H9 (cell line): ENCODE results near the gene PNPLA2. TPM values are rescaled to one million over a fixed set of nuclear protein-coding genes. Genes with fewer than 3 reads are reported as not detected.

Experiments used
- DNase-seq: peaks from one replicate; pipeline ENCODE4 v3.0.0-alpha.2; 2017
- H2AFZ ChIP-seq: one replicate; pipeline ENCODE4 v1.6.1; 2013; ENCODE audit warnings: mild to moderate bottlenecking, low read length, control low read depth, moderate library complexity
- H2AK5ac ChIP-seq: 2 replicates; pipeline ENCODE4 v1.6.1; 2013; ENCODE audit warnings: low read length, control low read depth, mixed read lengths; ENCODE audit not compliant: insufficient read length
- H2BK120ac ChIP-seq: one replicate; pipeline ENCODE4 v1.6.1; 2013; ENCODE audit warnings: low read depth, mild to moderate bottlenecking, low read length, control low read depth, inconsistent platforms; ENCODE audit not compliant: poor library complexity, severe bottlenecking
- H2BK12ac ChIP-seq: 2 replicates; pipeline ENCODE4 v1.6.1; 2013; ENCODE audit warnings: low read length, control low read depth, mixed read lengths, low read depth; ENCODE audit not compliant: insufficient read length
- H2BK15ac ChIP-seq: 2 replicates; pipeline ENCODE4 v1.6.1; 2013; ENCODE audit warnings: low read depth, low read length, control low read depth
- H2BK20ac ChIP-seq: one replicate; pipeline ENCODE4 v1.6.1; 2013; ENCODE audit warnings: low read depth, mild to moderate bottlenecking, low read length, control low read depth, inconsistent platforms; ENCODE audit not compliant: poor library complexity, severe bottlenecking
- H2BK5ac ChIP-seq: 2 replicates; pipeline ENCODE4 v1.6.1; 2013; ENCODE audit warnings: low read length, control low read depth, mixed read lengths; ENCODE audit not compliant: insufficient read length
- H3K14ac ChIP-seq: 2 replicates; pipeline ENCODE4 v1.6.1; 2013; ENCODE audit warnings: low read length, control low read depth; ENCODE audit not compliant: insufficient read depth
- H3K18ac ChIP-seq: 2 replicates; pipeline ENCODE4 v1.6.1; 2013; ENCODE audit warnings: low read depth, mild to moderate bottlenecking, mixed read lengths, low read length, control low read depth; ENCODE audit not compliant: insufficient read length
- H3K23ac ChIP-seq: 2 replicates; pipeline ENCODE4 v1.6.1; 2013; ENCODE audit warnings: low read length, control low read depth, mixed read lengths, low read depth; ENCODE audit not compliant: insufficient read length
- H3K23me2 ChIP-seq: 2 replicates; pipeline ENCODE4 v1.6.1; 2013; ENCODE audit warnings: low read depth, mild to moderate bottlenecking, mixed read lengths, low read length, control low read depth; ENCODE audit not compliant: insufficient read length, poor library complexity, severe bottlenecking
- H3K27ac ChIP-seq: 2 replicates; pipeline ENCODE4 v1.5.1; 2013; ENCODE audit warnings: low read length, control low read depth, mixed read lengths, low read depth; ENCODE audit not compliant: insufficient read length
- H3K27me3 ChIP-seq: 2 replicates; pipeline ENCODE4 v1.6.1; 2013; ENCODE audit warnings: low read length, control low read depth, inconsistent platforms; ENCODE audit not compliant: insufficient read depth
- H3K4ac ChIP-seq: 2 replicates; pipeline ENCODE4 v1.6.1; 2013; ENCODE audit warnings: low read depth, mild to moderate bottlenecking, control low read depth, inconsistent platforms, low read length, moderate library complexity
- H3K4me1 ChIP-seq: 2 replicates; pipeline ENCODE4 v1.6.1; 2013; ENCODE audit warnings: low read length, control low read depth, inconsistent platforms; ENCODE audit not compliant: insufficient read depth
- H3K4me2 ChIP-seq: 2 replicates; pipeline ENCODE4 v1.6.1; 2013; ENCODE audit warnings: low read length, control low read depth, mixed read lengths; ENCODE audit not compliant: insufficient read length, insufficient read depth
- H3K56ac ChIP-seq: 2 replicates; pipeline ENCODE4 v1.6.1; 2013; ENCODE audit warnings: low read depth, mild to moderate bottlenecking, mixed read lengths, low read length, control low read depth; ENCODE audit not compliant: insufficient read length
- H3K79me1 ChIP-seq: 2 replicates; pipeline ENCODE4 v1.6.1; 2013; ENCODE audit warnings: low read depth, mild to moderate bottlenecking, moderate library complexity, low read length, control low read depth, inconsistent platforms; ENCODE audit not compliant: insufficient read depth, poor library complexity, severe bottlenecking
- H3K79me2 ChIP-seq: 2 replicates; pipeline ENCODE4 v1.6.1; 2013; ENCODE audit warnings: low read length, control low read depth, inconsistent platforms; ENCODE audit not compliant: insufficient read depth
- H3K9ac ChIP-seq: 2 replicates; pipeline ENCODE4 v1.6.1; 2013; ENCODE audit warnings: low read length, control low read depth, mixed read lengths; ENCODE audit not compliant: insufficient read length; ENCODE audit errors: extremely low read depth
- H3K9me3 ChIP-seq: one replicate; pipeline ENCODE4 v1.6.1; 2013; ENCODE audit warnings: low read depth, low read length, inconsistent platforms; ENCODE audit not compliant: control insufficient read depth
- H3T11ph ChIP-seq: one replicate; pipeline ENCODE4 v1.6.1; 2013; ENCODE audit warnings: mild to moderate bottlenecking, low read length, control low read depth, inconsistent platforms
- H4K20me1 ChIP-seq: one replicate; pipeline ENCODE4 v1.6.1; 2013; ENCODE audit not compliant: control insufficient read depth, insufficient read length, insufficient read depth
- H4K5ac ChIP-seq: 2 replicates; pipeline ENCODE4 v1.6.1; 2013; ENCODE audit warnings: low read depth, mild to moderate bottlenecking, mixed read lengths, low read length, control low read depth; ENCODE audit not compliant: insufficient read length
- H4K8ac ChIP-seq: replicated peaks from 2 replicates; pipeline ENCODE4 v1.6.1; 2013; ENCODE audit warnings: low read length, control low read depth, mixed read lengths, low read depth; ENCODE audit not compliant: insufficient read length
- H4K91ac ChIP-seq: 2 replicates; pipeline ENCODE4 v1.6.1; 2013; ENCODE audit warnings: low read depth, mild to moderate bottlenecking, moderate library complexity, mixed read lengths, low read length, control low read depth; ENCODE audit not compliant: insufficient read length
- H3K27ac Mint-ChIP-seq, 3 experiments: 2 replicates in 2 of 3; 3 replicates in 1 of 3; pipeline ENCODE4 v1.8.0; 2020 to 2021; ENCODE audit warnings: mixed read lengths in 3 of 3, mild to moderate bottlenecking in 1 of 3, moderate library complexity in 1 of 3
- H3K27me3 Mint-ChIP-seq: 2 replicates; pipeline ENCODE4 v1.8.0; 2021; ENCODE audit warnings: low read depth, mild to moderate bottlenecking, moderate library complexity, mixed read lengths
- H3K36me3 Mint-ChIP-seq, 3 experiments: 2 replicates in 2 of 3; 3 replicates in 1 of 3; pipeline ENCODE4 v1.8.0; 2020 to 2021; ENCODE audit warnings: low read depth in 3 of 3, mixed read lengths in 3 of 3; ENCODE audit not compliant: insufficient read depth in 1 of 3
- H3K4me1 Mint-ChIP-seq, 2 experiments: 2 replicates each; pipeline ENCODE4 v1.8.0; 2020; ENCODE audit warnings: mixed read lengths in 2 of 2
- H3K4me3 Mint-ChIP-seq, 2 experiments: 2 replicates in 1 of 2; 3 replicates in 1 of 2; pipeline ENCODE4 v1.8.0; 2020 to 2021; ENCODE audit warnings: mild to moderate bottlenecking in 2 of 2, mixed read lengths in 2 of 2, moderate library complexity in 1 of 2
- H3K9me3 Mint-ChIP-seq, 2 experiments: 2 replicates in 1 of 2; 3 replicates in 1 of 2; pipeline ENCODE4 v1.8.0; 2020; ENCODE audit warnings: mild to moderate bottlenecking in 2 of 2, mixed read lengths in 2 of 2, moderate library complexity in 1 of 2
- whole genome bisulfite sequencing: extraction: QIAGEN DNeasy Blood & Tissue Kit; methylation state at CpG from one replicate; pipeline ENCODE4 v1.1.7; 2013; ENCODE audit warnings: missing lambda C conversion rate, low lambda C conversion rate, mixed read lengths; ENCODE audit not compliant: insufficient read length; ENCODE audit errors: extremely low coverage; 5-methylcytosine and 5-hydroxymethylcytosine counted together
- total RNA-seq: library from RNA; stranded (reverse); gene quantifications from 2 replicates; pipeline ENCODE4 v1.2.1, GENCODE V29; 2021
- TF ChIP-seq, protein P1 (sequence below): fragments of 200-600 bp; sonication (generic); conservative IDR thresholded peaks from 3 replicates; pipeline ENCODE4 v1.8.0; 2021; ENCODE audit warnings: antibody characterized with exemption, mild to moderate bottlenecking

PNPLA2 gene
- total RNA-seq, 1 experiment from 2014 or later: 67.3 TPM

GRCh38 chr11:812390-812789 lies 6.3 kb upstream of the PNPLA2 start:
- no peaks in the 10 kb centered on the region for H4K20me1 ChIP-seq
- Mint-ChIP-seq H3K27me3 (no peaks in the 10 kb centered on the region; the same call in 1 of the 2 replicates), H3K4me3 (peak overlapping the region; percentile 91 to 96; a peak in 4 of 5 replicates), H3K27ac (peak overlapping the region in 1 of 3 experiments; percentile 84; a peak in 2 of 7 replicates), H3K9me3 (no peaks in the 10 kb centered on the region), H3K4me1 (peaks cover 15 to 32% of the 10 kb centered on the region in 2 experiments), H3K36me3 (peaks cover 29 to 40% (median 31%) of the 10 kb centered on the region in 3 experiments)
- H2AFZ ChIP-seq: no peak overlapping the region
- no peak overlapping the region for H3K14ac ChIP-seq
- H2BK20ac ChIP-seq: no peak overlapping the region
- no peak overlapping the region for H3K4ac ChIP-seq
- peaks cover 12% of the 10 kb centered on the region for H3K23me2 ChIP-seq
- no peak overlapping the region for H2BK15ac ChIP-seq
- no CpG with 5 or more reads among the region's 3 CpGs for WGBS
- H3K23ac ChIP-seq: no peak overlapping the region
- H3K9ac ChIP-seq: no peak overlapping the region
- no peak overlapping the region for H4K8ac ChIP-seq
- no peak overlapping the region for H3K27ac ChIP-seq
- no peak overlapping the region for H3K18ac ChIP-seq
- no peaks in the 10 kb centered on the region for H3K4me1 ChIP-seq
- no peak overlapping the region for H4K5ac ChIP-seq
- H3K27me3 ChIP-seq: no peaks in the 10 kb centered on the region
- TF ChIP-seq, protein P1, sequence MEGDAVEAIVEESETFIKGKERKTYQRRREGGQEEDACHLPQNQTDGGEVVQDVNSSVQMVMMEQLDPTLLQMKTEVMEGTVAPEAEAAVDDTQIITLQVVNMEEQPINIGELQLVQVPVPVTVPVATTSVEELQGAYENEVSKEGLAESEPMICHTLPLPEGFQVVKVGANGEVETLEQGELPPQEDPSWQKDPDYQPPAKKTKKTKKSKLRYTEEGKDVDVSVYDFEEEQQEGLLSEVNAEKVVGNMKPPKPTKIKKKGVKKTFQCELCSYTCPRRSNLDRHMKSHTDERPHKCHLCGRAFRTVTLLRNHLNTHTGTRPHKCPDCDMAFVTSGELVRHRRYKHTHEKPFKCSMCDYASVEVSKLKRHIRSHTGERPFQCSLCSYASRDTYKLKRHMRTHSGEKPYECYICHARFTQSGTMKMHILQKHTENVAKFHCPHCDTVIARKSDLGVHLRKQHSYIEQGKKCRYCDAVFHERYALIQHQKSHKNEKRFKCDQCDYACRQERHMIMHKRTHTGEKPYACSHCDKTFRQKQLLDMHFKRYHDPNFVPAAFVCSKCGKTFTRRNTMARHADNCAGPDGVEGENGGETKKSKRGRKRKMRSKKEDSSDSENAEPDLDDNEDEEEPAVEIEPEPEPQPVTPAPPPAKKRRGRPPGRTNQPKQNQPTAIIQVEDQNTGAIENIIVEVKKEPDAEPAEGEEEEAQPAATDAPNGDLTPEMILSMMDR: no peak
- no peak overlapping the region for H2AK5ac ChIP-seq
- H3K9me3 ChIP-seq: no peaks in the 10 kb centered on the region
- H3K79me2 ChIP-seq: peaks cover 10% of the 10 kb centered on the region; the same call in 1 of the 2 replicates
- H3K56ac ChIP-seq: no peak overlapping the region
- no peak overlapping the region for H3T11ph ChIP-seq
- no peak overlapping the region for H2BK120ac ChIP-seq
- no peak overlapping the region for H2BK12ac ChIP-seq
- no peak overlapping the region for H2BK5ac ChIP-seq
- no peak for DNase-seq
- peaks cover 9% of the 10 kb centered on the region for H3K79me1 ChIP-seq
- no peak overlapping the region for H4K91ac ChIP-seq
- H3K4me2 ChIP-seq: no peak overlapping the region
